OCI-LY1 (cell line): Measurements from ENCODE around the gene CXorf66.
"Not testable (repeated sequence)": the region's sequence is repeated elsewhere in the genome, so short reads cannot be mapped to it uniquely, and the experiment has no call there.

Experiments
- CTCF ChIP-seq: fragments of 200-600 bp; sonication (generic), shearing (Covaris generic); IDR thresholded peaks from 2 replicates; pipeline ENCODE4 v1.5.1; 2017; ENCODE audit warnings: mild to moderate bottlenecking, antibody characterized with exemption, low read length, moderate library complexity, mixed read lengths
- EZH2 ChIP-seq: fragments of 200-600 bp; sonication (generic), shearing (Covaris generic); IDR thresholded peaks from 2 replicates; pipeline ENCODE4 v1.8.0; 2017; ENCODE audit warnings: borderline replicate concordance, mixed run types, mild to moderate bottlenecking, antibody characterized with exemption, low read length, moderate library complexity, mixed read lengths

DNA sequence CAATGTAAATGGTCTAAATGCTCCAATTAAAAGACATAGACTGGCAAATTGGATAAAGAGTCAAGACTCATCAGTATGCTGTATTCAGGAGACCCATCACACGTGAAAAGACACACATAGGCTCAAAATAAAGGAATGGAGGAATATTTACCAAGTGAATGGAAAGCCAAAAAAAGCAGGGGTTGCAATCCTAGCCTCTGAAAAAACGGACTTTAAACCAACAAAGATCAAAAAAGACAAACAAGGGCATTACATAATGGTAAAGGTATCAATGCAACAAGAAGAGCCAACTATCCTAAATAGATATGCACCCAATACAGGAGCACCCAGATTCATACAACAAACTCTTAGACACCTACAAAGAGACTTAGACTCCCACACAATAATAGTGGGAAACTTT lies 4.2 kb downstream of the CXorf66 start:
- not testable (repeated sequence) for TF ChIP-seq CTCF, EZH2
